BLaER1 (cell line): ENCODE measurements around the gene CDH4.

Experiments used
- H3K27ac ChIP-seq: shearing (Covaris generic); formaldehyde crosslinking; 2 replicates; pipeline ENCODE4 v1.8.1; 2022
- H3K27me3 ChIP-seq: shearing (Covaris generic); formaldehyde crosslinking; 2 replicates; pipeline ENCODE4 v1.8.1; 2022
- H3K36me3 ChIP-seq: shearing (Covaris generic); formaldehyde crosslinking; 2 replicates; pipeline ENCODE4 v1.8.1; 2022
- H3K4me1 ChIP-seq: shearing (Covaris generic); formaldehyde crosslinking; 2 replicates; pipeline ENCODE4 v1.8.1; 2022
- H3K4me2 ChIP-seq: shearing (Covaris generic); formaldehyde crosslinking; 2 replicates; pipeline ENCODE4 v1.8.1; 2022
- H3K4me3 ChIP-seq: shearing (Covaris generic); formaldehyde crosslinking; 2 replicates; pipeline ENCODE4 v1.8.1; 2022
- H3K9ac ChIP-seq: shearing (Covaris generic); formaldehyde crosslinking; 2 replicates; pipeline ENCODE4 v1.8.1; 2022
- H3K9me3 ChIP-seq: shearing (Covaris generic); formaldehyde crosslinking; 2 replicates; pipeline ENCODE4 v1.8.1; 2022
- H4K20me1 ChIP-seq: shearing (Covaris generic); formaldehyde crosslinking; 2 replicates; pipeline ENCODE4 v1.8.1; 2022
- Cebpa-rat ChIP-seq: shearing (Covaris generic); IDR thresholded peaks from 2 replicates; pipeline ENCODE4 v1.8.1; 2022

Gene CDH4

GRCh38 chr20:61829526-61829925 is 577.5 kb downstream of the CDH4 start:
- H3K9me3 ChIP-seq: no peaks in the 10 kb centered on the region
- no peaks in the 10 kb centered on the region for H4K20me1 ChIP-seq
- no peak overlapping the region for H3K4me3 ChIP-seq
- H3K9ac ChIP-seq: no peak overlapping the region
- H3K27me3 ChIP-seq: no peaks in the 10 kb centered on the region
- no peak overlapping the region for H3K4me2 ChIP-seq
- H3K4me1 ChIP-seq: peaks cover 25% of the 10 kb centered on the region
- no peak overlapping the region for H3K27ac ChIP-seq
- TF ChIP-seq Cebpa-rat: no peak
- H3K36me3 ChIP-seq: no peaks in the 10 kb centered on the region

GRCh38 chr20:61830241-61830930 is 578.3 kb downstream of the CDH4 start:
- Histone ChIP-seq H3K9ac (no peak overlapping the region), H4K20me1 (no peaks in the 10 kb centered on the region), H3K9me3 (no peaks in the 10 kb centered on the region), H3K27ac (no peak overlapping the region), H3K4me3 (no peak overlapping the region), H3K27me3 (no peaks in the 10 kb centered on the region), H3K4me2 (peak overlapping the region; percentile 53), H3K4me1 (peaks cover 25% of the 10 kb centered on the region), H3K36me3 (no peaks in the 10 kb centered on the region)
- no peak for TF ChIP-seq Cebpa-rat

DNA sequence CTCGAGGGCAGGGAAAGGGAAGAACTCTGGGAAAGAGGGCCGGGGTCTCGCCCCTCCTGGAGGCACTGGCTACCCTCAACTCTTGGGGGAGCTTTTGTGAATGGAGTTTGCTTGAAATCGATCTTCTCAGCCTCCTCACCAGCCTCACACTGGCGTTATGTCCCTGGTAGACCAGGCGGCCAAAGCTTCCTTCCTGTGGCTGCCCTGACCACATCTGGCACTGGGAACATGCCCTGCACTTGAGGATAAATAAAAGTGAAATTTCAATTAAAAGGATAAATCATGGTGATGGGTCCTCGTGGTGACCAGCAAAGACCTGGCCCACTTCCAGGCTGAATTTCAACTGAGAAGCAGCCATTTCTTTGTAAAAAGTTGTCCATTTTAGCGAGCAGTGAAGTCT is 578.9 kb downstream of the CDH4 start:
- Histone ChIP-seq H4K20me1 (no peaks in the 10 kb centered on the region), H3K4me1 (peaks cover 25% of the 10 kb centered on the region), H3K9me3 (no peaks in the 10 kb centered on the region), H3K27ac (no peak overlapping the region), H3K4me2 (peak overlapping the region; percentile 53), H3K36me3 (no peaks in the 10 kb centered on the region), H3K27me3 (no peaks in the 10 kb centered on the region), H3K4me3 (no peak overlapping the region), H3K9ac (no peak overlapping the region)
- no peak for TF ChIP-seq Cebpa-rat

DNA sequence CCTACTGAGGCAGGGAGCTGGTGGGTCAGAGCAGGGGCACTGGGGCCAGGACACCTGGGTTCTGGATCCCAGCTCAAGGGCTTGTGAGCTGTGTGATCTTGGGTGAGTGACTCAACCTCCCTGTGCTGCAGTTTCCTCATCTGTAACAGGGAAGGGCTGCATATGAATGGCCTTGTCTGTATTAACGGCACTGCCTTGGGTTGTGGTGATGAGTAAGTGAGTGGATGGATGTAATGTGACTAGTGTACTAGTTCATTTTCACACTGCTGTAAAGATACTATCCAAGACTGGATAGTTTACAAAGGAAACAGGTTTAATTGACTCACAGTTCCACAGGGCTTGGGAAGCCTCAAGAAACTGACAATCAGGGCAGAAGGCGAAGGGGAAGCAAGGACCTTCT is 580.1 kb downstream of the CDH4 start:
- TF ChIP-seq Cebpa-rat: no peak
- no peaks in the 10 kb centered on the region for H3K9me3 ChIP-seq
- H3K4me2 ChIP-seq: no peak overlapping the region
- H4K20me1 ChIP-seq: no peaks in the 10 kb centered on the region
- no peak overlapping the region for H3K9ac ChIP-seq
- no peak overlapping the region for H3K4me3 ChIP-seq
- H3K36me3 ChIP-seq: no peaks in the 10 kb centered on the region
- H3K4me1 ChIP-seq: peaks cover 25% of the 10 kb centered on the region
- no peak overlapping the region for H3K27ac ChIP-seq
- H3K27me3 ChIP-seq: no peaks in the 10 kb centered on the region

DNA sequence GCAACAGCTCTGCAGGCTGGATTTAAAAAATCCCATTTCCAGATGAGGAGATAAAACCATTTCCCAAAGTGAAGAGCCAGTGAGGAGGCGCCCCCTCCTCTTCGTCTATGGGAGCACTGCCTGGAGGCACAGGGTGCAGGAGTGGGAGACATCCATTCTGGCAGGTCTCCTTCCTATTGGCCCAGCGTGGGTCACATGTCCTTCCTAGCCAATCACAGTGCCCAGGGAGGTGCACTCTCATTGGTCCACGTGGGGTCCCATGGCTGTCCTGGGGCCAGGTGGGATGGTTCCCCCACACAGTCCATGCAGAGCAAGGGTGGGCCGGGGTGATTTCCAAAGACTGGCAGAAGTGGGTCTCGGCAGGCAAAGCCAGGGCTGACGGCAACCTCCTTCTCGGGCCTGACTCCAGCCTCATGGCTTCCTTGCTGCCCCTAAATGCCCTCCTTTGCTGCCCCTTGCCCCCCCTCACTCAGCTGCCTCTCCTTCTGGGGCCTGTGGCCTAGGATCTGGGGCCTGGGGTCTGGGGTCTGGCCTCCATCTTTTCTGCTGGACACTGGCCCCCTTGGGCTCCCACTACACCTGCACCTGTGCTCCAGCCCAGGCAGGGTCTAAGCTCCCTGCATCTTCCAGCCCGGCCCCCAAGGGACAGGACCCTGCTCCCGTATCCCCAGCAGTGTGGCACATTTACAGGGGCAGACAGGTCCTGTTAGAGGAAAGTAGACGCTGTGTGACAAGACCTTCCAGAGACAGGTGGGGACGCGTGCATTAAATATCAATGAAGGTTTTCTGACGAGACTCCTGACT is 581.9 kb downstream of the CDH4 start:
- H3K4me3 ChIP-seq: no peak overlapping the region
- peaks cover 23% of the 10 kb centered on the region for H3K4me1 ChIP-seq
- H3K36me3 ChIP-seq: no peaks in the 10 kb centered on the region
- H3K9me3 ChIP-seq: no peaks in the 10 kb centered on the region
- no peak overlapping the region for H3K9ac ChIP-seq
- no peaks in the 10 kb centered on the region for H3K27me3 ChIP-seq
- H4K20me1 ChIP-seq: no peaks in the 10 kb centered on the region
- H3K27ac ChIP-seq: no peak overlapping the region
- no peak for TF ChIP-seq Cebpa-rat
- no peak overlapping the region for H3K4me2 ChIP-seq

DNA sequence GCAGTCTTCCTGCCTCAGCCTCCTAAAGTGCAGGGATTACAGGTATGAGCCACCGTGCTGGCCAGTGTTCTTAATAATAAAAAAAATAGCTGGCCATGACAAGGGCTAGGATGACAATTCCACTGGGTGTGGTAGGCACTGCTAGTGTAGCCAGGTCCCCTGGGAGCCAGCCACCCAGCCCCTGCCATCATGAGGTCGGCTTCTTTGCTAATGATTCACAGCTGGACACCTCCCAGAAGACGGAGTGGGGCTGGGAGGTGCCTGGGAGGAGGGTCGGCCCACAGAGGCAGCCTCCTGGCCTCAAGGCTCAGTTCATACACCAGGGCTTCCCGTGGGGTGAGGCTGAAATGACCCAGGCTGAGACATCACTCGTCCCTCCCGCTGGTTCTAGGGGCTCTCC is 583.2 kb downstream of the CDH4 start:
- H3K4me2 ChIP-seq: no peak overlapping the region
- peaks cover 16% of the 10 kb centered on the region for H3K4me1 ChIP-seq
- H3K9me3 ChIP-seq: no peaks in the 10 kb centered on the region
- H3K4me3 ChIP-seq: no peak overlapping the region
- no peak for TF ChIP-seq Cebpa-rat
- no peaks in the 10 kb centered on the region for H4K20me1 ChIP-seq
- no peaks in the 10 kb centered on the region for H3K27me3 ChIP-seq
- H3K9ac ChIP-seq: no peak overlapping the region
- no peaks in the 10 kb centered on the region for H3K36me3 ChIP-seq
- no peak overlapping the region for H3K27ac ChIP-seq

DNA sequence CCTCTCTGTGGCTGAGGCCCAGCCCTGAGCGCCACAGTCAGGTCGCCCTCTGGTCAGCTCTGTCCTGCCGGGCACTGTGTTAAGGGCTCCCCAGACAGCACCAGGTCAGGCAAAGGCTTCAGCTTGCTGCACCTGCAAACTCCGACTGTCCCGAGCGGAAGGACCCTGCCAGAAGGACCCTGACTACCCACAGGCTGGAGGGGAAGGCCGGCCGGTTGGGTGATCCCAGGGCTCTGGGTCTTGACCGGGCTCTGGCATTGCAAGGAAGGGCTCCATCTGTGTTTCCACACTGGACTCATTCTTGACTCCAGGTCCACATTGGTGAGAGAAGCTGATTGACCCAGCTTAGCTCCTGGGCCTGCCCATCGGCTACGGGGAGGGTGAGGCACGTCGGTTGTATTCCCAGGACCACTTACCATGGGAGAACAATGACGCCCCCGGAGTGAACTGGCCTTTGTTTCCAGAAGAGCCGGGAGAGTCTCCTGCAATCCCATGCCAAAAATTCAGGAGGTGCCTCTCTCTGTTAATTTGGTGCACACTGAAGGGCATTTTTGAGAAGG is 583.8 kb downstream of the CDH4 start:
- TF ChIP-seq Cebpa-rat: no peak
- no peaks in the 10 kb centered on the region for H3K9me3 ChIP-seq
- no peak overlapping the region for H3K4me2 ChIP-seq
- no peak overlapping the region for H3K9ac ChIP-seq
- peaks cover 10% of the 10 kb centered on the region for H3K4me1 ChIP-seq
- no peaks in the 10 kb centered on the region for H4K20me1 ChIP-seq
- no peaks in the 10 kb centered on the region for H3K27me3 ChIP-seq
- no peaks in the 10 kb centered on the region for H3K36me3 ChIP-seq
- H3K27ac ChIP-seq: no peak overlapping the region
- H3K4me3 ChIP-seq: no peak overlapping the region

- Histone ChIP-seq H3K9ac (no peak overlapping the region), H3K36me3 (no peaks in the 10 kb centered on the region), H3K4me3 (no peak overlapping the region), H3K4me2 (no peak overlapping the region), H3K27me3 (no peaks in the 10 kb centered on the region), H3K4me1 (peaks cover 5% of the 10 kb centered on the region; the same call in 1 of the 2 replicates), H3K27ac (no peak overlapping the region), H3K9me3 (no peaks in the 10 kb centered on the region), H4K20me1 (no peaks in the 10 kb centered on the region)
- TF ChIP-seq Cebpa-rat: no peak
Measured at GRCh38 chr20:61837200-61837599, 585.1 kb downstream of the CDH4 start.

DNA sequence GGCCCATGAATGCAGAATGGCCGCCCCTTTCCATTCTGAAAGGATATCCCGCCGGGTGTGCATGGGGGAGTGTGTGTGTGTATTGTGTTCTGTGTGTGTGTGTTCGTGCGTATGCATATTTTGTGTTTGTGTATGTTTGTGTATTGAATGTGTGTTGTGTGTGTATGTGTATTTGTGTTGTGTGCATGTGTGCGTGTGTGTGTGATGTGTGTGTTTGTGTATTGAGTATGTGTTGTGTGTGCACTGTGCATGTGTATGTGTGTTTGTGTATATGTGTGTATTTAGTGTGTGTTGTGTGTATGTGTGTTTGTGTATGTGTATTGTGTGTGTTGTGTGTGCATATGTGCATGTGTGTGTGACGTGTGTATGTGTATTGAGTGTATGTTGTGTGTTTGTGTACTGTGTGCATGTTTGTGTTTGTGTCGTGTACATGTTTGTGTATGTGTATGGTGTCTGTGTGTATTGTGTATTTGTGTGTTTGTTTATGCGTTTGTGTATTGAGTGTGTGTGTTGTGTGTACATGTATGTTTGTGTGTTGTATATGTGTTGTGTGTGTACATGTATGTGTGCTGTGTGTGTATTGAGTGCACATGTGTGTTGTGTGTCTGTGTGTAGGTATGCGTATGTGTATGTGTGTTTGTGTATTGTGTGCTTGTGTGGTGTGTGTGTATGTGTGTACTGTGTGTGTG is 587.3 kb downstream of the CDH4 start:
- Histone ChIP-seq H3K36me3 (no peaks in the 10 kb centered on the region), H3K27ac (no peak overlapping the region), H3K27me3 (no peaks in the 10 kb centered on the region), H4K20me1 (no peaks in the 10 kb centered on the region), H3K9me3 (no peaks in the 10 kb centered on the region), H3K4me3 (no peak overlapping the region), H3K4me1 (peaks cover 5% of the 10 kb centered on the region; the same call in 1 of the 2 replicates), H3K4me2 (no peak overlapping the region), H3K9ac (no peak overlapping the region)
- no peak for TF ChIP-seq Cebpa-rat
